Mucosa of descending colon (tissue), 3 donors: ENCODE data around the gene C1orf21. TPM values are rescaled to one million over a fixed set of nuclear protein-coding genes. Genes with fewer than 3 reads are reported as not detected.

ENCODE experiments used
- ATAC-seq: fragments of 200-7000 bp; cut with Tn5 transposase; one replicate; pipeline ENCODE4 v1.9.1; 2020; ENCODE audit warnings: mild to moderate bottlenecking, moderate library complexity
- DNase-seq, 3 donors: peaks; one replicate each; pipeline ENCODE4 v3.0.0-alpha.2; 2020
- H3K36me3 ChIP-seq: fragments of 200-600 bp; one replicate; pipeline ENCODE4 v1.8.0; 2021; ENCODE audit warnings: low read depth, mild to moderate bottlenecking
- H3K4me1 ChIP-seq: fragments of 200-600 bp; one replicate; pipeline ENCODE4 v1.8.0; 2021; ENCODE audit warnings: low read depth, mild to moderate bottlenecking
- H3K4me3 ChIP-seq: fragments of 200-600 bp; one replicate; pipeline ENCODE4 v1.8.0; 2021; ENCODE audit warnings: mild to moderate bottlenecking
- H3K9me3 ChIP-seq: fragments of 200-600 bp; one replicate; pipeline ENCODE4 v1.8.0; 2021; ENCODE audit warnings: mild to moderate bottlenecking
- CTCF ChIP-seq: fragments of 200-600 bp; IDR thresholded peaks from one replicate; pipeline ENCODE4 v1.8.0; 2022; ENCODE audit warnings: antibody characterized with exemption, mild to moderate bottlenecking
- intact Hi-C, 2 donors: fragments of 100-400 bp; cut with DNase I in 1 of 2; cut with micrococcal nuclease in 1 of 2; formaldehyde crosslinking; loops; one replicate each; pipeline versions ENCODE4 v1.11.0 to v1.11.1; 2022; cut with DNase I, micrococcal nuclease
- total RNA-seq, 3 donors: library from RNA; stranded (reverse); fragmentation: NEBNext Ultra II Directional in 2 of 3; extraction: Animal tissue kit (Norgen Biotek cat#: 25700) in 2 of 3; gene quantifications; one replicate each; pipeline versions ENCODE4 v1.2.1 to v1.2.4, GENCODE V29; 2021 to 2023
- donor health status: DM: no; HTN: no; CAD: no; lungs with moderate emphysema.
- donor health status: DM: no; HTN: no; CAD: no.
- donor health status: DM: no; HTN: yes; CAD: no.

The C1orf21 gene
- total RNA-seq, 3 donors from 2014 or later, result 70.9 to 109 (median 96.8) TPM

- TF ChIP-seq CTCF, result no peak
- ATAC-seq (no peak), DNase-seq (no peak)
- Histone ChIP-seq H3K9me3 (no peaks in the 10 kb centered on the region), H3K36me3 (no peaks in the 10 kb centered on the region), H3K4me1 (no peaks in the 10 kb centered on the region), H3K4me3 (no peak overlapping the region)
- intact Hi-C loops, result no loop called here
Measured at GRCh38 chr1:184366997-184367396, 19.8 kb upstream of the C1orf21 start.

GRCh38 chr1:184367427-184368038 is 19.3 kb upstream of the C1orf21 start:
- H3K4me1 ChIP-seq, result no peaks in the 10 kb centered on the region
- no peaks in the 10 kb centered on the region for H3K36me3 ChIP-seq
- no peak for TF ChIP-seq CTCF
- no peak for DNase-seq
- H3K4me3 ChIP-seq, result no peak overlapping the region
- no peaks in the 10 kb centered on the region for H3K9me3 ChIP-seq
- intact Hi-C loops, result no loop called here
- no peak for ATAC-seq

GRCh38 chr1:184368354-184368753 is 18.5 kb upstream of the C1orf21 start:
- intact Hi-C loops, result no loop called here
- Histone ChIP-seq H3K9me3 (no peaks in the 10 kb centered on the region), H3K4me1 (no peaks in the 10 kb centered on the region), H3K36me3 (no peaks in the 10 kb centered on the region), H3K4me3 (no peak overlapping the region)
- ATAC-seq, result no peak
- no peak for DNase-seq
- no peak for TF ChIP-seq CTCF

- TF ChIP-seq CTCF, result no peak
- ATAC-seq (no peak), DNase-seq (no peak)
- no peak overlapping the region for H3K4me3 ChIP-seq
- no peaks in the 10 kb centered on the region for H3K9me3 ChIP-seq
- intact Hi-C loops, result no loop called here
- H3K36me3 ChIP-seq, result no peaks in the 10 kb centered on the region
- H3K4me1 ChIP-seq, result no peaks in the 10 kb centered on the region
Measured at GRCh38 chr1:184370850-184371249, 16.0 kb upstream of the C1orf21 start.

GRCh38 chr1:184373155-184373554 is 13.7 kb upstream of the C1orf21 start:
- DNase-seq (no peak), ATAC-seq (no peak)
- H3K9me3 ChIP-seq, result no peaks in the 10 kb centered on the region
- TF ChIP-seq CTCF, result no peak
- H3K4me3 ChIP-seq, result no peak overlapping the region
- H3K36me3 ChIP-seq, result no peaks in the 10 kb centered on the region
- no peaks in the 10 kb centered on the region for H3K4me1 ChIP-seq
- intact Hi-C loops, result no loop called here

GRCh38 chr1:184376369-184376768 is 10.5 kb upstream of the C1orf21 start:
- no peak for ATAC-seq
- intact Hi-C loops, result no loop called here
- TF ChIP-seq CTCF, result no peak
- Histone ChIP-seq H3K4me3 (no peak overlapping the region), H3K36me3 (no peaks in the 10 kb centered on the region), H3K9me3 (no peaks in the 10 kb centered on the region), H3K4me1 (no peaks in the 10 kb centered on the region)
- no peak for DNase-seq
